Endothelial cell of umbilical vein (primary cell): ENCODE results near the gene OR5T1. TPM values are rescaled to one million over a fixed set of nuclear protein-coding genes. Genes with fewer than 3 reads are reported as not detected.

Experiments used
- BruUV-seq: library from RNA; stranded (reverse); fragments of 400-500 nt; replicated peaks from 2 replicates; lab custom pipeline; 2021; lab: Mats Ljungman, UMichigan
- CTCF ChIA-PET: fragments of 300-600, 350-600 bp; sonication (Branson Sonifier 250); formaldehyde crosslinking; loops from one replicate; lab custom pipeline; 2021; ENCODE audit warnings: antibody characterized with exemption, inconsistent platforms; lab: Charles Lee
- POLR2A ChIA-PET: fragments of 300-600, 350-600 bp; sonication (Branson Sonifier 250); formaldehyde crosslinking; loops from one replicate; lab custom pipeline; 2021; ENCODE audit warnings: antibody characterized with exemption, inconsistent platforms; lab: Charles Lee
- DNase-seq: peaks from one replicate; pipeline ENCODE4 v3.0.0-alpha.2; 2011; ENCODE audit warnings: low read depth, low spot score
- FAIRE-seq: peaks from 2 replicates; lab custom pipeline; 2011; peaks lifted over from hg19 to GRCh38; lab: Jason Lieb, UNC
- H2AFZ ChIP-seq: 2 replicates; pipeline ENCODE4 v1.6.0; 2012; ENCODE audit warnings: low read depth, low read length, control low read depth, inconsistent platforms
- H3K27ac ChIP-seq: 2 replicates; pipeline ENCODE4 v1.5.1; 2011; ENCODE audit warnings: low read depth, mild to moderate bottlenecking, control low read depth, low read length, moderate library complexity; ENCODE audit not compliant: insufficient read depth
- H3K27me3 ChIP-seq, 2 experiments: 2 replicates each; pipeline versions ENCODE4 v1.6.0 to v1.6.1; 2011; ENCODE audit warnings: low read length in 2 of 2, mixed read lengths in 1 of 2; ENCODE audit not compliant: control insufficient read depth in 2 of 2, insufficient read depth in 2 of 2
- H3K36me3 ChIP-seq, 2 experiments: 2 replicates in 1 of 2; 3 replicates in 1 of 2; pipeline ENCODE4 v1.5.1; 2011; ENCODE audit warnings: low read length in 2 of 2, mild to moderate bottlenecking in 1 of 2, moderate library complexity in 1 of 2; ENCODE audit not compliant: control insufficient read depth in 2 of 2, insufficient read depth in 2 of 2; ENCODE audit errors: extremely low read depth in 1 of 2
- H3K4me1 ChIP-seq: 3 replicates; pipeline ENCODE4 v1.5.1; 2011; ENCODE audit warnings: mild to moderate bottlenecking, low read length; ENCODE audit not compliant: control insufficient read depth, insufficient read depth; ENCODE audit errors: extremely low read depth
- H3K4me2 ChIP-seq: 2 replicates; pipeline ENCODE4 v1.6.1; 2011; ENCODE audit warnings: low read length, control low read depth, mixed read lengths; ENCODE audit not compliant: insufficient read depth
- H3K4me3 ChIP-seq, 3 experiments: fragments of 200-600 bp in 1 of 3; sonication (generic), shearing (Covaris generic) in 1 of 3; replicated peaks in 1 of 3; 2 replicates each; pipeline ENCODE4 v1.5.1; 2011 to 2016; ENCODE audit warnings: control low read depth in 3 of 3, low read length in 3 of 3, mild to moderate bottlenecking in 2 of 3, inconsistent platforms in 1 of 3, low read depth in 1 of 3, moderate library complexity in 1 of 3; ENCODE audit not compliant: insufficient read depth in 1 of 3
- H3K79me2 ChIP-seq: 2 replicates; pipeline ENCODE4 v1.6.0; 2012; ENCODE audit warnings: low read length, inconsistent platforms; ENCODE audit not compliant: control insufficient read depth, insufficient read depth
- H3K9ac ChIP-seq: replicated peaks from 2 replicates; pipeline ENCODE3; 2011; ENCODE audit warnings: low read length, control low read depth; ENCODE audit not compliant: insufficient read depth; ENCODE audit errors: extremely low read depth
- H3K9me1 ChIP-seq: replicated peaks from 3 replicates; pipeline ENCODE4 v1.6.0; 2011; ENCODE audit warnings: mild to moderate bottlenecking, low read length; ENCODE audit not compliant: control insufficient read depth, insufficient read depth; ENCODE audit errors: extremely low read depth
- H3K9me3 ChIP-seq: replicated peaks from 2 replicates; pipeline ENCODE4 v1.5.1; 2012; ENCODE audit warnings: low read length, inconsistent platforms; ENCODE audit not compliant: control insufficient read depth, insufficient read depth
- H4K20me1 ChIP-seq: replicated peaks from 2 replicates; pipeline ENCODE3; 2011; ENCODE audit warnings: mild to moderate bottlenecking, low read length; ENCODE audit not compliant: control insufficient read depth, insufficient read depth; ENCODE audit errors: extremely low read depth
- CTCF ChIP-seq, 2 donors: IDR thresholded peaks; 1 replicate in 1 of 2; 2 replicates in 1 of 2; pipeline ENCODE4 v1.5.1; 2011; ENCODE audit warnings: low read length in 2 of 2, mild to moderate bottlenecking in 2 of 2, moderate library complexity in 2 of 2, control low read depth in 1 of 2, inconsistent platforms in 1 of 2, low read depth in 1 of 2; ENCODE audit not compliant: insufficient read depth in 1 of 2; ENCODE audit errors: extremely low read depth in 1 of 2
- EZH2 ChIP-seq: IDR thresholded peaks from 2 replicates; pipeline ENCODE4 v1.6.1; 2012; ENCODE audit warnings: borderline replicate concordance, low read depth, mild to moderate bottlenecking, moderate library complexity, low read length, inconsistent platforms; ENCODE audit not compliant: severe bottlenecking
- FOS ChIP-seq: IDR thresholded peaks from 2 replicates; pipeline ENCODE4 v1.6.1; 2011; ENCODE audit warnings: mild to moderate bottlenecking, low read length, moderate library complexity, borderline replicate concordance; ENCODE audit not compliant: insufficient read depth
- GATA2 ChIP-seq: IDR thresholded peaks from 2 replicates; pipeline ENCODE4 v1.7.0; 2011; ENCODE audit warnings: low read depth, mild to moderate bottlenecking, moderate library complexity, mixed read lengths, low read length; ENCODE audit not compliant: insufficient read length, insufficient read depth
- JUN ChIP-seq: IDR thresholded peaks from 2 replicates; pipeline ENCODE4 v1.6.1; 2011; ENCODE audit warnings: borderline replicate concordance, low read depth; ENCODE audit not compliant: insufficient read length, insufficient read depth
- MAX ChIP-seq: IDR thresholded peaks from 2 replicates; pipeline ENCODE4 v1.6.1; 2011; ENCODE audit not compliant: insufficient read depth, insufficient read length
- MYC ChIP-seq: IDR thresholded peaks from one replicate; pipeline ENCODE4 v1.6.1; 2011; ENCODE audit warnings: mild to moderate bottlenecking, low read depth, low read length
- POLR2A ChIP-seq: IDR thresholded peaks from 2 replicates; pipeline ENCODE4 v1.6.1; 2012; ENCODE audit warnings: low read depth, mild to moderate bottlenecking, control low read depth, low read length
- POLR2AphosphoS5 ChIP-seq: IDR thresholded peaks from 2 replicates; pipeline ENCODE4 v1.6.1; 2012; ENCODE audit warnings: low read depth, mild to moderate bottlenecking, control low read depth, low read length, moderate library complexity; ENCODE audit not compliant: insufficient read depth
- dilution Hi-C: fragments of 300-500 bp; cut with MboI; formaldehyde crosslinking; loops from one replicate; pipeline ENCODE4 v1.15.0; 2019; ENCODE audit warnings: low sequenced_read_pairs; ENCODE audit not compliant: extremely low pct_ligation_motif_present
- intact Hi-C: fragments of 100-400 bp; cut with micrococcal nuclease; formaldehyde crosslinking; loops from one replicate; pipeline ENCODE4 v1.10.0; 2022
- polyA plus RNA-seq, 4 experiments: library from polyadenylated mRNA; depleted of rRNA in 3 of 4; stranded (reverse) in 3 of 4; unstranded in 1 of 4; fragments of >200 nt; gene quantifications; 2 replicates each; pipeline versions ENCODE4 v1.2.1 to v1.2.3, GENCODE V29; 2011 to 2012; ENCODE audit warnings: missing spikeins in 1 of 4
- total RNA-seq: library from RNA; stranded (reverse); gene quantifications from 2 replicates; pipeline ENCODE4 v1.2.3, GENCODE V29; 2021

The OR5T1 gene
- total and polyA plus RNA-seq, 2 donors (not counting 3 experiments of a cell fraction or from before 2014, with no cell fraction given) = not detected

GRCh38 chr11:56251954-56252353 is 22.0 kb upstream of the OR5T1 start, which contains the start of gene OR5T3:
Gene OR5T3 (plus strand): TSS chr11:56252254. CDS start chr11:56252254, 0 bp downstream.
- Histone ChIP-seq H2AFZ (no peak within 1 kb of the TSS), H3K9me1 (no peaks in the 10 kb centered on the region), H3K4me2 (no peak within 1 kb of the TSS), H3K27ac (no peak within 1 kb of the TSS), H3K4me1 (no peaks in the 10 kb centered on the region), H4K20me1 (no peaks in the 10 kb centered on the region), H3K9ac (no peak within 1 kb of the TSS), H3K4me3 (no peak within 1 kb of the TSS), H3K9me3 (peaks cover 3% of the 10 kb centered on the region), H3K79me2 (no peaks in the 10 kb centered on the region), H3K36me3 (no peaks in the 10 kb centered on the region), H3K27me3 (no peaks in the 10 kb centered on the region)
- no peak for DNase-seq
- no TSS peak for BruUV-seq
- CTCF ChIA-PET = no interaction called here
- intact Hi-C loops = no loop called here
- dilution Hi-C loops = no loop called here
- TF ChIP-seq FOS (no peak), JUN (no peak), GATA2 (no peak), MYC (no peak), EZH2 (no peak), POLR2A (no peak), MAX (no peak), CTCF (IDR thresholded peaks at IDR 0.05; ENCODE audit: extremely low read depth in 1 of 2, insufficient read depth in 1 of 2, low read depth in 1 of 2, low read length in 2 of 2) (no peak), POLR2AphosphoS5 (no peak)
- no peak for FAIRE-seq
- POLR2A ChIA-PET = no interaction called here
